ENCODE data around the gene LRRC25.

Gene LRRC25

GRCh38 chr19:18345296-18345695, 52.1 kb downstream of the LRRC25 start:
- no peak for DNase-seq (ENCODE audit: low spot score)

GRCh38 chr19:18344582-18344950, 52.9 kb downstream of the LRRC25 start:
- no peak for DNase-seq (ENCODE audit: low spot score)

- DNase-seq (ENCODE audit: low spot score): no peak
These were observed 55.3 kb downstream of the LRRC25 start for GRCh38 chr19:18342090-18342632.
